Pancreas (tissue), 10 donors: ENCODE results near the gene SUSD4. TPM values are rescaled to one million over a fixed set of nuclear protein-coding genes. Genes with fewer than 3 reads are reported as not detected.

Experiments
- ATAC-seq, 4 donors: fragments of 200-7000 bp; cut with Tn5 transposase; one replicate each; pipeline versions ENCODE4 v1.8.0 to v1.9.1; 2020; ENCODE audit warnings: mild to moderate bottlenecking in 4 of 4, moderate library complexity in 4 of 4
- DNase-seq, 6 donors: peaks; one replicate each; pipeline ENCODE4 v3.0.0-alpha.2; 2020
- FAIRE-seq: peaks from 2 replicates; lab custom pipeline; 2012; peaks lifted over from hg19 to GRCh38; lab: Jason Lieb, UNC
- H3K27ac ChIP-seq, 4 donors: fragments of 200-600 bp; sonication (generic); 1 replicate in 3 of 4; 2 replicates in 1 of 4; pipeline versions ENCODE4 v1.5.0 to v1.8.0; 2020
- H3K27me3 ChIP-seq, 4 donors: fragments of 200-600 bp; one replicate each; pipeline ENCODE4 v1.8.0; 2021
- H3K36me3 ChIP-seq, 3 donors: fragments of 200-600 bp; sonication (generic) in 1 of 3; one replicate each; pipeline versions ENCODE4 v1.5.0 to v1.8.0; 2020 to 2021
- H3K4me1 ChIP-seq, 3 donors: fragments of 200-600 bp; one replicate each; pipeline ENCODE4 v1.8.0; 2021
- H3K4me3 ChIP-seq, 4 donors: fragments of 200-600 bp; sonication (generic) in 2 of 4; one replicate each; pipeline versions ENCODE4 v1.5.0 to v1.8.0; 2020 to 2021
- H3K9me3 ChIP-seq, 4 donors: fragments of 200-600 bp; one replicate each; pipeline ENCODE4 v1.8.0; 2021
- CTCF ChIP-seq, 4 donors: fragments of 200-600 bp; sonication (generic) in 3 of 4; IDR thresholded peaks; one replicate each; pipeline versions ENCODE4 v1.5.0 to v1.8.0; 2021; ENCODE audit warnings: antibody characterized with exemption in 4 of 4
- WGBS, 2 donors: extraction: QIAGEN DNeasy Blood & Tissue Kit; methylation state at CpG; one replicate each; pipeline ENCODE4 v1.1.7; 2013; 5-methylcytosine and 5-hydroxymethylcytosine counted together
- intact Hi-C, 3 donors: fragments of 100-400 bp; cut with DNase I; formaldehyde crosslinking; loops; one replicate each; pipeline versions ENCODE4 v1.11.1 to v1.14.2; 2022
- polyA plus RNA-seq, 2 donors: library from polyadenylated mRNA; stranded (reverse); fragments of 200-250 nt; gene quantifications; one replicate each; pipeline ENCODE4 v1.2.3, GENCODE V29; 2013
- total RNA-seq, 6 donors: library from RNA; stranded (reverse); fragmentation: NEBNext Ultra II Directional in 4 of 6; extraction: Animal tissue kit (Norgen Biotek cat#: 25700) in 4 of 6; gene quantifications; one replicate each; pipeline versions ENCODE4 v1.2.1 to v1.2.4, GENCODE V29; 2021 to 2023
- donor health status: healthy with polysubstance abuse.
- donor health status: DM: no; HTN: no; CAD: no; lungs with moderate emphysema.
- donor health status: DM: no; HTN: no; CAD: no.
- donor health status: control.
- donor health status: control.
- donor health status: Bipolar disorder and iron deficiency.
- donor health status: DM: yes; HTN: yes; CAD: no.
- donor health status: DM: no; HTN: no; CAD: no.
- donor health status: DM: no; HTN: no; CAD: no.
- donor health status: DM: yes; HTN: yes; CAD: no.

SUSD4 gene
- total and polyA plus RNA-seq, 8 donors = 4.1 to 34.6 (median 8.8) TPM

DNA sequence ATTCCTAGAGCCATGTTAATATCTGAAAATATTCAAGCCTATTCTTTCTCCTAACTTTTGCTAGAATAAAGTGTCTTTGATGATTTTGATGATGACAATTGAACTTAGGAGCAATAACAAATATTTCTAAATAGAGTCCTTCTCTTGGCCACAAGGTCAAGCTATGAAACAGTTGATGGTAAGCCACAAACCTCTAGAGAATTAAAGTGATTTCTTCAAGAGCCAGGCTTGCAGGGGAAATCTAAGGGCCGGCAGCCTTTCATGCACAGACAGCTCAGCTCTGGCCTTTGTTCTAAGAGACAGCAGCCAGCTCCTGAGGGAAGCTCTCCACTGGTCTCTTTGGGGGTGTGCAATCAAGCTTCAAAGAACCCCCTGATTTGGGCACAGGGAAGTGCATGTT is 59.0 kb downstream of the SUSD4 start:
- no peaks in the 10 kb centered on the region for H3K27me3 ChIP-seq
- no peak overlapping the region for H3K4me3 ChIP-seq
- peaks cover 0 to 11% (median 7%) of the 10 kb centered on the region in 3 donors for H3K4me1 ChIP-seq
- H3K9me3 ChIP-seq = no peaks in the 10 kb centered on the region
- FAIRE-seq (no peak), ATAC-seq (no peak), DNase-seq (no peak)
- no peaks in the 10 kb centered on the region for H3K36me3 ChIP-seq
- WGBS, 2 donors = 90 to 92% methylated on average over 1 of the region's 1 CpG
- intact Hi-C loops = no loop called here
- TF ChIP-seq CTCF (IDR thresholded peaks at IDR 0.05) = no peak
- H3K27ac ChIP-seq = no peak overlapping the region

DNA sequence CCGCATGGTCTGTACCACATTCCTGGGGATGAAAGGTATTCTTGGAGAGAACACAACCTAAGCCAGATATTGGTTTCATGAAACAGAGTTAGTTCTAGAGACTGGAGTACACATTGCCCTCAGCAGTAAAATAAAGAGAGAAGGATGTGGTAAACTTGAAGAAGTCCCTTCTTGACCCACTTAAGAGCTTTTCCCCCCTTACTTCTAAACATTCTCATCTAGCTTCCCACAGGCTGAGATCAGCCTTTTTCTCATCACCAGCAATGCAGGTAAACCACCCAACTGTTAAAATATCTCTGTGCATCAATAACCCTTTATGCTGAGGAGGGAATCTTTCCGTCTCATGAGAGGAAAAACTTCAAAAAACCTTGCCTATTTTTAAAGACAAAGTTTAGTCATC is 62.6 kb downstream of the SUSD4 start:
- 95 to 97% methylated on average over 2 of the region's 2 CpGs for WGBS, 2 donors

DNA sequence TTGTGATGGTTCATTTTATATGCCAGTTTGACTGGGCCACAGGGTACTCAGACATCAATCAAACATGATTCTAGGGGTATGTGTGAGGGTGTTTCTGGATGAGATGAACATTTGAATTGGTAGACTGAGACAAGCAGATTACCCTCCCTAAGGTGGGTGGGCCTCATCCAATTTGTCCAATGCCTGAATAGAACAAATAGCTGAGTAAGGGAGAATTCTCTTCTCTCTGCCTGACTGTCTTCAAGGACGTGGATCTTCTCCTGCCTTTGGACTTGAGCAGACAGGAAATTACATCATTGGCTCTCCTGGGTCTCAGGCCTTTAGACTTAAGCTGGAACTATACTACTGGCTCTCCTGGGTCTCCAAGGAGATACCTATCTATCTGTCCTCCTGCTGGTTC is 64.4 kb downstream of the SUSD4 start:
- ATAC-seq (no peak), DNase-seq (no peak), FAIRE-seq (no peak)
- Histone ChIP-seq H3K4me1 (no peaks in the 10 kb centered on the region), H3K36me3 (no peaks in the 10 kb centered on the region), H3K9me3 (no peaks in the 10 kb centered on the region), H3K4me3 (no peak overlapping the region), H3K27ac (no peak overlapping the region), H3K27me3 (no peaks in the 10 kb centered on the region)
- TF ChIP-seq CTCF (IDR thresholded peaks at IDR 0.05) = no peak
- whole genome bisulfite sequencing, 2 donors = 59 to 77% methylated on average over 1 of the region's 1 CpG
- intact Hi-C loops = no loop called here

More for the DNA sequence above, 62.6 kb downstream of the SUSD4 start:
- ATAC-seq (no peak), FAIRE-seq (no peak), DNase-seq (no peak)
- intact Hi-C loops = no loop called here
- Histone ChIP-seq H3K9me3 (no peaks in the 10 kb centered on the region), H3K36me3 (no peaks in the 10 kb centered on the region), H3K4me1 (no peaks in the 10 kb centered on the region), H3K27ac (no peak overlapping the region), H3K4me3 (no peak overlapping the region), H3K27me3 (no peaks in the 10 kb centered on the region)
- TF ChIP-seq CTCF (IDR thresholded peaks at IDR 0.05) = no peak

- WGBS, 2 donors = 75 to 78% methylated on average over 5 of the region's 5 CpGs
- FAIRE-seq = no peak
- DNase-seq = no peak
- intact Hi-C loops = no loop called here
- no peaks in the 10 kb centered on the region for H3K9me3 ChIP-seq
- H3K27ac ChIP-seq = no peak overlapping the region
- no peak for ATAC-seq
- no peaks in the 10 kb centered on the region for H3K27me3 ChIP-seq
- no peaks in the 10 kb centered on the region for H3K4me1 ChIP-seq
- TF ChIP-seq CTCF (IDR thresholded peaks at IDR 0.05) = no peak
- no peak overlapping the region for H3K4me3 ChIP-seq
- no peaks in the 10 kb centered on the region for H3K36me3 ChIP-seq
These were observed 65.3 kb downstream of the SUSD4 start for GRCh38 chr1:223298701-223299100.

DNA sequence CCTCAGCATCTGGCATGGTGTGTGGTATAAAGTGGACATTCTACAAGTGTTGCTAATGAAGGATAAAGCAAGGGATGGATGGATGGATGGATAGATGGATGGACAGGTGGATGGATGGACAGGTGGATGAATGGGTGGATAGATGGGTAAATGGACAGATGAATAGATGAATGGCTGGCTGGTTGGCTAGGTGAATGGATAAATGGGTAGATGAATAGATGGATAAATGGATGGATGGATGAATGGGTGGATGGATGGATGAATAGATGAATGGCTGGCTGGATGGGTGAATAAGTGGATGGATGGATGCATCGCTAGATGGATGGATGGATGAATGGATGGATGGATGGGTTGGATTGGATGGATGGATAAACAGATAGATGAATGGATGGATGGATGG is 66.2 kb downstream of the SUSD4 start:
- DNase-seq (no peak), ATAC-seq (no peak), FAIRE-seq (no peak)
- Histone ChIP-seq H3K4me3 (no peak overlapping the region), H3K27ac (no peak overlapping the region), H3K4me1 (no peaks in the 10 kb centered on the region), H3K36me3 (no peaks in the 10 kb centered on the region), H3K27me3 (no peaks in the 10 kb centered on the region), H3K9me3 (no peaks in the 10 kb centered on the region)
- TF ChIP-seq CTCF (IDR thresholded peaks at IDR 0.05) = no peak
- WGBS, 2 donors = 100% methylated on average over 1 of the region's 1 CpG
- intact Hi-C loops = no loop called here
